Stimulated activated CD8-positive, alpha-beta memory T cell treated with anti-CD3 and anti-CD28 coated beads, Interleukin-2, amount 100 ng/mL, for 1 hour (primary cell): ENCODE measurements around the gene TTC39A.

Experiments used
- DNase-seq, 2 donors: peaks; one replicate each; pipeline ENCODE4 v3.0.0-alpha.2; 2020; ENCODE audit warnings: low read depth in 2 of 2

The TTC39A gene

DNA sequence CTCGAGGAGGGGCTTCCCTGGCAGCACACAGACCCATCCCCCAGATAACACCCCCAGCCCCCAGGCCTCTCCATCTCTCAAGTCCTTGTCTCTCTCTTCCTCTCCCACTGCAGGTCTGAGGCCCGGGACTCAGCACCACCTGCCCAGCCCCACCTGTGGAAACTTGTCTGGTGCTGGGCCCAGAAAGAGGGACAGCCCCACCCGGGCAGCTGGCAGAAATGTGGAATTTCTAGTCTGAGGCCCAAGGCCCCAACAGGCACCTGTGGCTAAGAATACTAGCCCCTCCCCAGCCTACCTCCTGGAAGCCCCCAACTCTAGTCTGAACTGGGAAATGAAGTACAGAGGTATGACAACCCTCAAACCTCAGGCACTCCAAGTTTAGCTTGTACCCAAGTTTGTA, 15.4 kb downstream of the TTC39A start:
- no peak for DNase-seq

DNA sequence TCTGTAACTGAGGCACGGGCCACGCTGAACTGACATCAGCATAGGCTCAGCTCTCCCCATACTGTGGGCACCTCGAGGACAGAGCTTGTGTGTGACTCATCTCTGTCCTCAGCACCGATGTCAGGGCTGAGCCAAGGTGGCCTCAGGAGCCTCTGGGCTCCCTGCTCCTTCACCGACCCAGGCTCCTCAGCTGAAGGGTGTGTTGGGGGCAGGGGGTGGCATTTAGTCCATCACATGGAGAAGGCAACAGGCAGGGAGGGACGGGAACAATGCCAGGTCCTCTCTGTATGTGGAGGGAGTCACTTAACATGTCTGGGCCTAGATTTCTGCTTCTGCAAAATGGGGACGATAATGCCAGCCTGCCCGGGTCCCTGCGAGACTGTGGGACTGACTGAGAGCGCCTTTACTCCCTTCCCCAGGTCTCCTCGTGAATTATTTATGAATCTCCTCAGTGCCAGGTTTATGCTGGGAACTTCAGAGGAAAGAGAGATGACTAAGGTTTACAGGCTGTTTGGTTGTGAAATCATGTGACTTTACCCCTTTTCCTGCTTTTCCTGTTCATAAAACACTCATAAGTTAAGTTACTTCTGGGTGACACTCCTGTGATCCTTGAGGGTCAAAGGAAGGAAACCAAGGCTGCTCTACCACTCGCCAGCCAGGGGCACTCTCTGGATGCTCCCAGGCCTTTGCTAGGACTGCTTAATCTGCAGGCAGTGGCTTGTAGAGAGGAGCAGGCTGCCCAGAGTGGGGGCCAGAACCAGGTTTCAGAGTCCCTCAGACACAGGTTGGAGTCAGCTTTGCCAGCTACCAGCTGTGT, 16.2 kb downstream of the TTC39A start:
- DNase-seq = no peak

DNA sequence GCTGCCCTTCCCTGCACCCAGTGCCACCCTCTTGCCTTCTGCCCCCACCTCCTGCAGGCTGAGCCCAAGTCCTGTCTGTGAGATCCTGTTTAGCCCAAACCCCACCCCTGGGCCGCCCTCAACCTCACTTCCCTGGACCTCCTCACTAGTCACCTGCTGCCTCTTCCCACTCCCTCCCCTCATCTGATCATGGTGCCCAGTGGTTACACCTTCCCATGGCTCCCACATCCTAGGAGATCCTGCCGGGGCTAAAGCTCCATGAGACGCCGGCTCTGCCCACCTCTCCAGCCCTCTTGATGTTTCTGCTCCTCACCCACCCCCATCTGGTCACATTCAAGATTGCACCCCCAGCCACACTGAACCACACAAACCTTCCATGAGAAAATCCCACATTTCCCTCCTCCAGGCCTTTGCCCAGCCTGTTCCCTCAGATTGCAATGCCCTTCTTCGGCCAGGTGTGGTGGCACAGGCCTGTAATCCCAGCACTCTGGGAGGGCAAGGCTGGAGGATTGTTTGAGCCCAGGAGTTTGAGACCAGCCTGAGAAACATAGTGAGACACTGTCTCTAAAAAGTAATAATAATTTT, 17.0 kb downstream of the TTC39A start:
- no peak for DNase-seq

DNA sequence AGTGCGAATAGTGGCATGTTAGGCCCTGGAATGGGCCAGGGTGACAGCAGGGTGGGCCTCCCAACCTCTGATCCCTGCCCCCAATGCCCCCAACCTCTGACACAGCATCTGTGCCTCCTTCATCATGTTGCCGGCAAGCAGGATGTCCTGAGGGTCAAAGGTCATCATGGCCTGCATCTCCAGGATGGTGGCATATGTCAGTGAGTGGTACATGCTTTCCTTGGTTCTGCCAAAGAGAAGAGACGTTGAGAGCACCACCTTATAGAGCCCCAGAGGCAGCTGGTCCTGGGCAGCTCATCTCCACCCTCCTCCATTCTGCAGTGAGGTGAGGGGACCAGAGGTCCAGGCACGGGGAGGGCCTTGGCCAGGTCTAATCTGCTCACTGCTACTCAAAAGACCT, 17.6 kb downstream of the TTC39A start:
- no peak for DNase-seq

DNA sequence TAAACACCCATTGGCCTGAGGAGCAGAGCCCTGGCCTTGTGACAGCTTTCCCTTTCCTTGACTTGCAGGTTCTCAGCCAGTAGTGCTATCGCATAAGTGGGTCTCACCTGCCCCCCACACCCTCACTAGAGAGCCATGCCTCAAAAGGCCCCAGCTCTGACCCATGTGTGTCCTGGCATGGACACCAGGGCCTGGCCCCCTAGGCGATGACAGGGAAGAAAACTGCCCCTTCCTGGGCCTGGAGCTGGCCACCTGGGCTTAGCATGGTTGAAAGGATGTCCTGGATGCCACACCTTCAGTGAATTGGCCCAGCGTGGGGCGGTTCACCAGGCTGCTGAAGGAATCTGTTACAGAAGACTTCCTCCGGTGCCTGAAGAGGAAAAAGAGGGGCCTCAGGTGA, 18.5 kb downstream of the TTC39A start:
- DNase-seq = no peak

DNA sequence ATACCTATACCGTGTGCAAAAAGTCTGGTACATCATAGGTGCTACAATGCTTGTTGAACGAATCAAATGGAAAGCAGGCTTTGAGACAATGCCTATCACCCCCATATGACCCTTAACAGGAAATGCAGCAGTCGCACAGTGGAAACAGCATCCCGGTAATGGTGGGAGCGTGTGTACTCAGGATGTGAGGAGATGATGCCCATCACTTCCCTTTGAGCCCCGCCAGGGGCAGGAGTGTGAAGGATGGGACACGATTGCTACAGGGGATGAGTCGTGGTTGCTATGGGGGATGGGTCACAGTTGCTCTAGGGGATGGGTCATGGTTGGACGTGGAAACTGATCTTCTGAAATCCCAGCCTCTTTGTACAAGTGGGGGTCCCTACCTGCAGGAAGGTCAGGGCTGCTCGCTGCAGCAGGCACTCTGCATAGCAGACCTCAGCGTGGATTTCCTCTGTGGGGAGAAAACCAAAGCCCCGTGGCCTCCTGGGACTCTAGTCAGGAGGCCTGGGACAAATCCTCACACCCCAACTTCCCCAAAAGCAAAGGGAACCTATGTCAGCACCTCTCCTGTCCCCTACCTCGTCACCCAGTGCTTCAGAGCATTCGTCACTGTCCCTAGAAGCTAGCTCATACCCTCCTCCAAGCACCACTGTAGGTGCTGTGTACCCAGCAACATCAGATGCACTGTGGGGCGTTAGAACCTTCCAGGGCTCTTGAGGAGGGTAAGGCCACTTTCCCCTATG, 19.3 kb downstream of the TTC39A start:
- no peak for DNase-seq

DNA sequence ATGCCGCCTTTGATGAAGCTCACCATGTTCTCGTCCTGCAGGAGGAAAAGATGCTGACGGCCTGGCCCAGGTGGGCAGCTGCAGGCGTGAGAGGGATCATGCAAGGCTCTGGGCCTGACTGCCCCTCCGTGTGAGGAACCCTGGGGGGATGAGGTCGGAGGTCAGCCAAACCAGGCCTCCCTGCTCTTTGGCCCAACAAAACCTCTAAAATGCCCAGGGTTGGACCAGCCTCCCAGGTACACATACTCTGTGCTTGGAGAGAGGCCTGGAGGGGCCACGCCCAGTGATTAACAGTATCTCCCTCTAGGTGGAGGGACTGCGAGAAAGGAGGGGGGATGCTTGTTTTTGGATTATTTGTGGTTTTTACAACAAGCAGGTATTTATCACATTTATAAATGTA, 21.1 kb downstream of the TTC39A start:
- DNase-seq = no peak

DNA sequence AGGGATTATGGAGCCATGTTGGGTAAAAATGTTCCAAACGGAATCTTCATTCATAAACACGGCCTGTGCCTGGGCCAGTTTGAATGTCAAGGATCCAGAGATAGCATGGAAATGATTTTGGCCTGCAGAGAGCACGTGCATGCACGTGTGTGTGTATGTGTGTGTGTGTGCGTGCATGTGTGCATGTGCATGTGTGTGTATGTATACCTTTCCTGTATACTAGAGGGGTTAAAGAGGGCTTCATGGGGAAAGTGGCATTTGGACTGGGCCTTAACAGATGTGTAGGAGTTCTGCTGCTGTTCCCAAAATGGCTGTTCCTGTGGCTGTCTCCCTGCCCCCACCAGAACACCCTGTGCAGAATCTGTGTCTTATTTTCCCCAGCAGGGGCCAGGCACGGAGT, 21.7 kb downstream of the TTC39A start:
- DNase-seq = no peak

DNA sequence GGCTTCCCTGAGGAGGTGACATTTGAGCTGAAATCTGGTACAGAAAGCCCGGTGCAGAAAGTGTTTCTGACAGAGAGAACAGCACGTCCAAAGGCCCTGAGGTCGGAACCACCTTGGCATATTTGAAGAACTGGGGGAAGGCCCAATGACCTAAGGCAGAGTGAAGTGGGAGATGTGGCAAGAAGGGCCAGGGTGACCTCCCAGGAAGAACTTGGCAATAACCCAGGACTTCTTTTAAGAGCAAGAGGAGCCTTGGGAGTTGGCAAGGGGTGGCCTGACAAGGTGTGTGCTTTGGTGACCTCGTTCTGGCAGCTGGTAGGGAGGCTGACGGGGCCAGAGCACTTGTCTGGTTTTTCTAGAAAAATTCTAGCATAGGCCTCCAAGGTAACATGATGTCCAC, 23.4 kb downstream of the TTC39A start:
- DNase-seq = no peak

DNA sequence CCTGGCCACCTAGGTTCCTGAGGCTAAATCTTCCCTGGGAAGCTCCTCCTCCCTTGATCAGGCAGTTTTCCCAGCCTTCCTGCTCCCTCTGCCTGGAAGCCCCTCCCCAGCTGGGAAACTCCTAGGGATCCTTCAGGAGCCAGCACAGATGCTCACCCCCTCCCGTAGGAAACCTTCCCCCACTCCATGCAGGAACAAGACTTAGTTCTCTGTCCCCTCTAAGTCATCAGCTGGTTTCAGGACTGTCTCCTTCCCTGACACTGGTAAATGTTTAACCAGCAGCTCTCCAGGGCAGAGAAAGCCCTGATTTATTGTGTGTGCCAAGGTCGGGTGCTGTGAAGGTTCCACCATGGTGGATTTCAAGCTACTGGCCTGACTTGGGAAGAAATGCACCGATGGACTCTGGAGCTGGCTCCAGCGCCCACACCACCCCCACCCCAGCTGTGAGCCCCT, 25.0 kb downstream of the TTC39A start:
- DNase-seq = no peak

DNA sequence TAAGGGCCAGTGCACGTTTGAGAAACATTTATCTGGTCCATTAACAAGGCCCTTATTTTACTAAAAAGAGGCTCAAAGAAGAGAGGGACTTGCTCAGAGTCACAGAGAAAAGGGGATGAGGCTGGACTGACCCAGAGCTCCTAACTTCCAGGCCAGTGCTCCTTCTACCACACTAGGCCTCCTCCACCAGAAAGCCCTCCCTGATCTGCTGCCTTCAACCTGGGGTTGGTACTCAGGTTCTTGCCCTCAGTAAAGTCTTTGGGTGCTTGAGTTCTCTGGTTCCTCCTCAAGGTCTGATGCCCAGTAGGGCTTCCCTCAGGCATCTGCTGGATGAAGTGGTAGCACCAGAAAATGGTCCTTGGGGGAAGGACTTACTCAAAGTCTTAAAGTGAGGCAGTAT, 26.0 kb downstream of the TTC39A start:
- DNase-seq = no peak

DNA sequence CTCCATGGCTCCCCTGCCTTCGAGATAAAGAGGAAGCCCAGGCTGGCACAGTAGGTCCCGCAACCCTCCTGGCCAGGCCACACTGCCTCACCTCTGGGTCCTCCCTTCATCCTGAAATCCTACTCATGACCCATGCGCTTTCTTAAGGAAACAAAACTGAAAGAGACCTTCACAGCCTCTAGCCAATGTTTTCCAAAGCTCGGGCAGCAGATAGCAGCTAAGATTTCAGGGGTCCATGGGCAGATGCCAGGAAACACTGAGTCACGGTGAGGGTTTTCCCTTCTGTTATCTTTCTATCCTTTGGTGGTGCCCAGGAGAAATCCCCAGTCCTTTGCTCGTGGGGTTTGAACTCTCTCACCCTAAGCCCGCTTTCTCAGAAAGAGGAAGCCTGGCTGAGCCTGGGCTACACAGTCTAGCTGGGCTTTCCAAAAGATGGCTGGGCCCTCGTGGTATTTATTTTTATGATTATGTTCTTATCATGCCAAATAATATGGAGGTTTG, 26.6 kb downstream of the TTC39A start:
- DNase-seq = no peak

DNA sequence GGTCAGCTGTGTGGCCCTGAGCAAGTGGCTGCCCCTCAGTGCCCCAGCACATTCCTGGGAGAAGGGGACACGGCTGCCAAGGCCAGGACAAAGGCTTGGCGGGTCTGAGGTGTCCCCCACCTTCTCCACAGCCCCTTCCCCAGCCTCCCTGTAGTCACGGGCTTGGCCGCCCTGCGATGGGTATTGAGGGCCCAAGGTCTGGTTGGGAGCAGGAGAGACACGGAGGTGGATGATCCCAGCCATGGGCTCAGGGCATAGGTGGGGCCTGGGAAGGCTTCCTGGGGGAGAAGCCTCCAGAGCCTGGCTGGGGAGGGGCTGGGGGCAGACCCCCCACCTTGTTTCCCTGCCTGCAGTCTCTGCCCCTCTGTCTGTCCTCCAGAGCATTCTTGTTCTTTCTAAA, 27.0 kb downstream of the TTC39A start:
- DNase-seq = no peak

DNA sequence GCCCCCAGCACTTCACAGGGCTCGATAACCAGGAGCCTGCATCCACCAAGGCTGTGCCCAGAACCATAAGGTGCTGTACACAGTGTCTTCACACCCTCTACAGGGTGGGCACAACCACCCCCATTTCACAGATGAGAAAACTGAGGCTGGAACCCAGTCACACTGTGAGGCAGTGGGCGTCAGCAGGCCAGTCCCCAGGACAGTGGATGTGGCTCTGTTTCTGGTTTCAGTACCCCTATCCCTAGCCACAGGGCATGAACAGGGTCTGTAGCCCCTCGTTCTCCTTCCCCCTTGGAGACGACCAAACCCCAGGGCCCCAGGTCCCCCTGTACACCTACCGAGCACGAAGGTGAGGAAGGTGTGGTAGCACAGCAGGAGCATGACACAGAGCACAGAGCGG, 27.6 kb downstream of the TTC39A start:
- no peak for DNase-seq

DNA sequence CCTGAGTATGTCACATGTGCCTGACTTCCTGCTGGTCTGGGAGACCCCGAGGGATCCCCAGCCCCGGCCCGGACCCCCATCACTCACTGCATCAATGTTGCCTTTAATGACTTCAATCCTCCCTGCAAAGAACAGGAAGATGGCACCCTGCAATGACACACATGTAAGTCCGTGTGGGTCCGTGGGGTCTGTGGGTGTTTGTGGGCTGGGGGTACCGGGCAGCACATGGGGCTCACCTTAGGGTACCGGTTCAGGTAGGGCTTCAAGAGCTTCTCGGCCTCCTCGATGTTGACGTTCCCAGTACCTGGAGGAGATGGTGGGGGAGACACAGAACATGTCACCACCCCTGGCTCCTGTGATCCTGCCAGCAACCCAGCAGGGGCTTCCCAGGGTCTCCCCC, 28.1 kb downstream of the TTC39A start:
- DNase-seq = no peak

DNA sequence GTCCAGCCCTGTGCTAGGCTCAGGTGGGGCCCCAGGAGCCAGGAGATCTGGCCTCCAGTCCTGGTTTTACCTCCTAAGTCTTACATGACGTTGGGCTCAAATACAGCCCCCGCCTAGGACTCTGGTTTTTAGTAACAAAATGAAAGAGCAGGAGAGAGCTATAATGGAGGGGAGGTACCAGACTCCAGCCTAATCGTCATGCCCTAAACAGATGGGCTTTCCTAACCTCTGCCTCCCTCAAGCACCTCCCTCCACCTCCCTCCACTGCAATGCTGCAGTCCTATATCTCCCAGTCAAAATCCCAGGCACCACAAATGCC, 28.6 kb downstream of the TTC39A start:
- DNase-seq = no peak

DNA sequence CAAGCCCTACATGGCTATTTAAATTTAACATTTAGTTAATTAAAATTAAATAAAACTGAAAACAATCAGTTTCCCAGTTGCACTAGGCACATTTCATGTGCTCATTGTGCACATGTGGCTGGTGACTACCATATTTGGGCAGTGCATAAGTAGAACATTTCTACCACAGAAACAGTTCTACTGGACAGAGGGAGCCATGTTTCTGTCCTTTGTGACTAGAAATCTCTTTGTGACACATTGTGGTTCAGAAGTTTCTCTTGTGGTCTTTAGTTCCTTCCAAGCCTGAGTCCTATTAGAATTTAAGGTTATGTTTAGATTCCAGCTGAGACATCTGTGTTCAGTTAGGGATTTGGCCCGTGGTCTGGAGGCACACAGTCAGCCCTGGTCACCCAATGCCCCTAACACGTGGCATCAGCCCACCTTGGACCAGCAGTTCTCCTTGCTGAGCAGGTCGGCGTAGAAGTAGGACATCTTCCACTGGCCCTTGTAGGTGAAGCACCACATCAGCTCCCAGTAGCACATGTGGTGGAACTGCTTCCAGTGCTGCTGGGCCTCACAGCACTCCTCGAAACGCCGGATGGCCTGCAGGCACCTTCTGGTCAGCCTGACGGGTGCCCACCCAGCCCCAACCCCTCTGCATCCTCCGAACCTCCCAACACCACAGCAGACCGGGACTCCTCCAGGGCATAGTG, 29.1 kb downstream of the TTC39A start:
- DNase-seq = no peak

DNA sequence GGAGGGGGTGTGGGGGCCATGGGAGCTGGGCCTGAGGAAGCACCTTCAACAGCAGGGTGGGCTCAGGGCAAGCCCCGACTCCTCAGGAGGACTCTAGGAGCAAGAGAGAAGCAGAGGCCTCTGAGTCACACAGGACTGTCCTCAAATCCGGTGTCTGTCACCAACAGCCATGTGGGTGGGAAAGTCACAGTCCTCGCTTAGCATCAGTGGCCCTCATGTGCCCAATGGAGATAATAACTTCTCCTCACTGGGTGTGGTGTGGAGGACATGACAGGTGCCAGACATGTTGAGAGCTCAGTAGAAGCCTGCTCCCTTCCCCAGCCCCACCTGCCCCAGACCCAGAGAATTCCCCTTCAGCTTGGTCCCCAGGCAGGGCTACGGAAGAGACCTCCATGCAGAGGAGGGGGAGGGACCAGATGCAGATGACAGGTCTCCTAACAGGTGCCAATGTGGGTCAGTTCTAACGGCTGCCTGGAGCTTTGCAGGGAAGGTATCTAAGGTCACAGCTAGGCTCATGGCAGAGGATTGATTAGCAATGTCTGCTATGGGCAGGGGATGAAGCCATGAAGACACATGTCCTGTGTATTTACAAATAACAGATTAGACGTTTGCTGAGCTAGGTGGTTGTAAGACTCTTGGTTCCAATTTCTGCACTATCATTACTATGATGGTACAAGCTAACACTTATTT, 30.2 kb downstream of the TTC39A start:
- no peak for DNase-seq

DNA sequence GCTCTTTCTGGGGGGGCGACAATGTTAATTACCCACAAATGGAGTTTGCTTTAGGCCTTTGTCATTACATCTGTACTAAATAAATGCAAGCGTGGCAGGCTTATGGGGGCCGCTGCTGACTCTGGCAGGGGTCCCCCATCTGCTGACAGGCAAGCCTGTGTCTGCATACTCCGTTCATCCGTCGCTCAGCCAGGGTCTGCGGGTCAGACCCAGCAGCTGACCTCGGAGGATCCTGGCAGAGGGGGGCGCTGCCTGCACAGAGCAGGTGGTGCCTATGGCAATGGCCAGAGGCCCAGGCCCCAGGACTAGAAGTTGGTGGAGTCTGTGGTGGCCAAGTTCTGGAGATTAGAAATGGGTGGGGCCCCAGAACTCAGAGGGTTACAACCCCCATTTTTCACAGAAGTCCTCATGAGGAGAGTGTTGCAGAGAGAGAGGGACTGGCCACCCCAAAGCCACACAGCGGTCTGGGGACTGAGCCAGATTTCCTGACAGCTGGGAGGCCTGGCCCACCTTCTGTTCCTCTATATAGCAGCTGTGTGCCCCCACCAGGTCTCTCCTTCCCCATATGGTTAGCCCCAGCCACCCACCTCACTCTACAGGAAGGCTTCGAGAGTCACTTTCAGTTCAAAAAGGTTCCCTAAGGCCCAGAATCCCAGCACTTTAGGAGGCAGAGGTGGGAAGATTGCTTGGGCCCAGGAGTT, 31.0 kb downstream of the TTC39A start:
- DNase-seq = no peak

DNA sequence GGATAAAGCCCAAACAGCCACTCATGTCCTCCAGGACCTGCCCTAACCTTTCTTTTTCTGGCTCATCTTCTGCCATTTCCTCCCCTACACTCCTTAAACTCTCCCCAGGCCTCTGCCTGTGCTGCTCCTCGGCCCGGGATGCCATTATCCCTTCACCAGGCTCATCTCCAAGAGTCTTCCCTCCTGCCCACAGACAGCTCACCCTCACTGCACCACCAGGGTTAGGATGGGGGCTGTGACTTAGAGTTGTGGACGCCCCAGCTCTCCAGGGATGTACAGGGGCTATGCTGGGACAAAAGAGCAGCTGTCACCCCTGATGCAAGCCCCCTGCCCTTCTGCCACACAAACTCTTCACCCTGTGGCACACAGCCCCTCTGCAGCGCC, 32.0 kb downstream of the TTC39A start:
- no peak for DNase-seq
